GM12878 (cell line): Measurements from ENCODE around the gene DENND4C. TPM values are rescaled to one million over a fixed set of nuclear protein-coding genes. Genes with fewer than 3 reads are reported as not detected.

ENCODE experiments used
- BACH1 ChIP-seq: fragments of 450-650 bp; IDR thresholded peaks from 2 replicates; pipeline ENCODE4 v1.6.1; 2017; ENCODE audit warnings: mild to moderate bottlenecking, borderline replicate concordance
- BHLHE40 ChIP-seq, 2 experiments: fragments of 450-650 bp in 1 of 2; IDR thresholded peaks; 2 replicates each; pipeline ENCODE4 v1.6.1; 2011 to 2017; ENCODE audit warnings: low read depth in 2 of 2, borderline replicate concordance in 1 of 2, improper control_type of control experiment in 1 of 2, low read length in 1 of 2, mild to moderate bottlenecking in 1 of 2
- CBX5 ChIP-seq: sonication (generic); IDR thresholded peaks from 2 replicates; pipeline ENCODE4 v1.6.1; 2016; ENCODE audit warnings: low read depth, moderate library complexity, mild to moderate bottlenecking, inconsistent platforms
- CREM ChIP-seq: IDR thresholded peaks from 2 replicates; pipeline ENCODE4 v1.6.1; 2014; ENCODE audit warnings: antibody characterized with exemption, low read depth
- EGR1 ChIP-seq, 2 experiments: IDR thresholded peaks; 1 replicate in 1 of 2; 2 replicates in 1 of 2; pipeline ENCODE4 v1.6.1; 2011 to 2012; ENCODE audit warnings: low read depth in 2 of 2, low read length in 2 of 2, borderline replicate concordance in 1 of 2, mild to moderate bottlenecking in 1 of 2, moderate library complexity in 1 of 2
- EP300 ChIP-seq, 2 experiments: fragments of 150-350 bp in 1 of 2; IDR thresholded peaks; 2 replicates each; pipeline ENCODE4 v1.6.1; 2011 to 2012; ENCODE audit warnings: low read depth in 2 of 2, low read length in 2 of 2, borderline replicate concordance in 1 of 2, improper control_type of control experiment in 1 of 2, inconsistent platforms in 1 of 2; ENCODE audit not compliant: control insufficient read depth in 1 of 2
- ESRRA ChIP-seq: IDR thresholded peaks from 2 replicates; pipeline ENCODE4 v1.6.1; 2012; ENCODE audit warnings: mild to moderate bottlenecking, low read length, improper control_type of control experiment
- FOXK2 ChIP-seq: fragments of 450-650 bp; IDR thresholded peaks from 2 replicates; pipeline ENCODE4 v1.6.1; 2017; ENCODE audit warnings: mild to moderate bottlenecking, moderate library complexity
- FOXM1 ChIP-seq: IDR thresholded peaks from 2 replicates; pipeline ENCODE4 v1.6.1; 2012; ENCODE audit warnings: low read depth, mild to moderate bottlenecking, inconsistent platforms, low read length, moderate library complexity
- IKZF2 ChIP-seq, 2 experiments: fragments of 450-650 bp; IDR thresholded peaks; 2 replicates each; pipeline ENCODE4 v1.6.1; 2017; ENCODE audit warnings: mild to moderate bottlenecking in 2 of 2, moderate library complexity in 2 of 2
- IRF4 ChIP-seq: IDR thresholded peaks from 2 replicates; pipeline ENCODE4 v1.6.1; 2011; ENCODE audit warnings: low read depth, low read length
- IRF5 ChIP-seq: fragments of 450-650 bp; IDR thresholded peaks from 2 replicates; pipeline ENCODE4 v1.6.1; 2017; ENCODE audit warnings: borderline replicate concordance
- KAT2A ChIP-seq: conservative IDR thresholded peaks from 2 replicates; pipeline ENCODE4 v1.6.1; 2011; ENCODE audit warnings: low read depth, low read length; ENCODE audit not compliant: control insufficient read depth
- KLF5 ChIP-seq: fragments of 450-650 bp; IDR thresholded peaks from 2 replicates; pipeline ENCODE4 v1.6.1; 2014; ENCODE audit warnings: mild to moderate bottlenecking; ENCODE audit not compliant: partially characterized antibody
- LARP7 ChIP-seq: fragments of 450-650 bp; IDR thresholded peaks from 2 replicates; pipeline ENCODE4 v1.6.1; 2017; ENCODE audit warnings: mild to moderate bottlenecking
- MEF2A ChIP-seq: IDR thresholded peaks from 2 replicates; pipeline ENCODE4 v1.6.1; 2011; ENCODE audit warnings: low read depth, mild to moderate bottlenecking, low read length, moderate library complexity; ENCODE audit not compliant: insufficient read depth
- NR2F1 ChIP-seq: fragments of 450-650 bp; conservative IDR thresholded peaks from 2 replicates; pipeline ENCODE4 v1.6.1; 2017; ENCODE audit warnings: mild to moderate bottlenecking
- NRF1 ChIP-seq: conservative IDR thresholded peaks from 2 replicates; pipeline ENCODE4 v1.6.1; 2011; ENCODE audit warnings: mild to moderate bottlenecking, low read depth, low read length, improper control_type of control experiment
- POLR2A ChIP-seq: IDR thresholded peaks from 2 replicates; pipeline ENCODE4 v1.6.1; 2011; ENCODE audit warnings: low read depth, mild to moderate bottlenecking, low read length
- RAD51 ChIP-seq: fragments of 450-650 bp; IDR thresholded peaks from 2 replicates; pipeline ENCODE4 v1.6.1; 2016; ENCODE audit warnings: moderate library complexity, mild to moderate bottlenecking, inconsistent platforms
- RELA ChIP-seq: fragments of 450-650 bp; IDR thresholded peaks from 2 replicates; pipeline ENCODE4 v1.8.0; 2014; ENCODE audit warnings: borderline replicate concordance; ENCODE audit not compliant: partially characterized antibody
- RUNX3 ChIP-seq: IDR thresholded peaks from 2 replicates; pipeline ENCODE4 v1.6.1; 2012; ENCODE audit warnings: low read length, inconsistent platforms
- SIN3A ChIP-seq: IDR thresholded peaks from 2 replicates; pipeline ENCODE4 v1.6.1; 2012; ENCODE audit warnings: low read depth, low read length, improper control_type of control experiment
- TAF1 ChIP-seq: IDR thresholded peaks from 2 replicates; pipeline ENCODE4 v1.6.1; 2011; ENCODE audit warnings: mild to moderate bottlenecking, low read depth, low read length, borderline replicate concordance
- TARDBP ChIP-seq: IDR thresholded peaks from 2 replicates; pipeline ENCODE4 v1.6.1; 2016; ENCODE audit warnings: borderline replicate concordance
- ZNF24 ChIP-seq: fragments of 450-650 bp; IDR thresholded peaks from 2 replicates; pipeline ENCODE4 v1.6.1; 2017; ENCODE audit warnings: antibody characterized with exemption, mild to moderate bottlenecking
- ZNF592 ChIP-seq: fragments of 450-650 bp; IDR thresholded peaks from 2 replicates; pipeline ENCODE4 v1.6.1; 2017; ENCODE audit warnings: mild to moderate bottlenecking, moderate library complexity
- polyA plus RNA-seq, 11 experiments: library from polyadenylated mRNA; depleted of rRNA in 4 of 11; unstranded in 6 of 11; stranded (reverse) in 5 of 11; fragments of >200 nt; fragmentation: Nextera tagmentation in 4 of 11; fragmentation: Illumina TruSeq in 1 of 11; extraction: Ambion mirVana in 4 of 11; extraction: Trizol in 1 of 11; gene quantifications; 1 replicate in 1 of 11; 2 replicates in 10 of 11; pipeline versions ENCODE4 v1.2.1 to v1.2.3, GENCODE V29; 2011 to 2016; ENCODE audit warnings: inconsistent platforms in 2 of 11, missing spikeins in 2 of 11, low read depth in 1 of 11
- total RNA-seq, 4 experiments: library from RNA; depleted of rRNA in 3 of 4; stranded (reverse); fragments of >200 nt in 3 of 4; fragmentation: Illumina TruSeq in 1 of 4; extraction: Trizol in 1 of 4; gene quantifications; 2 replicates each; pipeline versions ENCODE4 v1.2.1 to v1.2.3, GENCODE V29; 2013 to 2021

Gene DENND4C
- total and polyA plus RNA-seq, 10 of the 15 experiments (the other 5 are each of a cell fraction or from before 2014, with no cell fraction given): 8.2 to 49.3 (median 24.7) TPM

GRCh38 chr9:19230355-19231125 lies at the start of gene DENND4C (continued):
- TF ChIP-seq TAF1 (0 out of 2 replicates have a peak, but pooled peaks have one; percentile 37), SIN3A (peak; percentile 37; the same call in 1 of the 2 replicates), IKZF2 (IDR thresholded peaks at IDR 0.05) (peak; percentile 86 to 91), POLR2A (peak; percentile 92), IRF5 (peak; percentile 54; the same call in 1 of the 2 replicates), EP300 (IDR thresholded peaks at IDR 0.05; ENCODE audit: borderline replicate concordance in 1 of 2, control insufficient read depth in 1 of 2, low read depth in 2 of 2, low read length in 2 of 2) (peak; percentile 58 to 87), RELA (peak; percentile 39), IRF4 (peak; percentile 62), NRF1 (peak; percentile 43; the same call in 1 of the 2 replicates), TARDBP (peak; percentile 58; the same call in 1 of the 2 replicates), MEF2A (peak; percentile 68; the same call in 1 of the 2 replicates), KLF5 (peak; percentile 72), ESRRA (no peak), KAT2A (no peak), NR2F1 (peak; percentile 88), ZNF592 (0 out of 2 replicates have a peak, but pooled peaks have one; percentile 46), BACH1 (peak; percentile 91), LARP7 (peak; percentile 90), CBX5 (peak; percentile 76), CREM (peak; percentile 79), BHLHE40 (IDR thresholded peaks at IDR 0.05; ENCODE audit: borderline replicate concordance in 1 of 2, low read depth in 2 of 2, low read length in 1 of 2) (peak in 1 of 2 experiments; percentile 79; a peak in 2 of 4 replicates), RUNX3 (peak; percentile 88), FOXK2 (no peak), EGR1 (IDR thresholded peaks at IDR 0.05; ENCODE audit: borderline replicate concordance in 1 of 2, low read depth in 2 of 2, low read length in 2 of 2) (peak in 1 of 2 experiments; percentile 98; a peak in 2 of 3 replicates), ZNF24 (0 out of 2 replicates have a peak, but pooled peaks have one; percentile 15), FOXM1 (0 out of 2 replicates have a peak, but pooled peaks have one; percentile 20), RAD51 (no peak)
